Nephron (organoid): ENCODE results near the gene ING3.
A peak's percentile ranks its signal among the peaks of the same experiment; 100 is the strongest.

ENCODE experiments used
- H3K27ac Mint-ChIP-seq, 3 experiments: 2 replicates each; pipeline ENCODE4 v1.8.0; 2020; ENCODE audit warnings: mixed read lengths in 3 of 3, mild to moderate bottlenecking in 2 of 3, moderate library complexity in 1 of 3
- H3K27me3 Mint-ChIP-seq: 2 replicates; pipeline ENCODE4 v1.8.0; 2021; ENCODE audit warnings: low read depth, mild to moderate bottlenecking, moderate library complexity, mixed read lengths
- H3K36me3 Mint-ChIP-seq: 2 replicates; pipeline ENCODE4 v1.8.0; 2020; ENCODE audit warnings: low read depth, mixed read lengths
- H3K4me1 Mint-ChIP-seq: 2 replicates; pipeline ENCODE4 v1.8.0; 2020; ENCODE audit warnings: mixed read lengths
- H3K4me3 Mint-ChIP-seq, 3 experiments: 2 replicates each; pipeline ENCODE4 v1.8.0; 2020; ENCODE audit warnings: mild to moderate bottlenecking in 3 of 3, mixed read lengths in 3 of 3, moderate library complexity in 2 of 3
- H3K9me3 Mint-ChIP-seq: 2 replicates; pipeline ENCODE4 v1.8.0; 2020; ENCODE audit warnings: mixed read lengths
- CTCF ChIP-seq, 3 experiments: fragments of 200-600 bp; sonication (generic); IDR thresholded peaks; one replicate each; pipeline ENCODE4 v1.5.0; 2021; ENCODE audit warnings: antibody characterized with exemption in 3 of 3; ENCODE audit not compliant: unreplicated experiment in 3 of 3

The ING3 gene

GRCh38 chr7:120950539-120951308 lies at the start of gene ING3:
Gene ING3, plus strand, starts transcription at chr7:120950777. Its CDS starts 120 bp downstream, at chr7:120950897.
- no peaks in the 10 kb centered on the region for H3K27me3 Mint-ChIP-seq
- TF ChIP-seq CTCF (IDR thresholded peaks at IDR 0.05; ENCODE audit: unreplicated experiment in 3 of 3) = no peak
- peak within 1 kb of the TSS; percentile 97 to 99 (median 98) for H3K27ac Mint-ChIP-seq
- no peaks in the 10 kb centered on the region for H3K9me3 Mint-ChIP-seq
- H3K4me3 Mint-ChIP-seq = peak within 1 kb of the TSS; percentile 92 to 98 (median 95)
- peaks cover 23% of the 10 kb centered on the region for H3K4me1 Mint-ChIP-seq
- H3K36me3 Mint-ChIP-seq = peaks cover 17% of the 10 kb centered on the region

GRCh38 chr7:120915314-120916105 lies 35.1 kb upstream of the ING3 start:
- H3K27me3 Mint-ChIP-seq = no peaks in the 10 kb centered on the region

GRCh38 chr7:120916121-120916520 lies 34.5 kb upstream of the ING3 start:
- H3K4me1 Mint-ChIP-seq = peaks cover 48% of the 10 kb centered on the region

More at GRCh38 chr7:120915314-120916105, 35.1 kb upstream of the ING3 start:
- H3K27ac Mint-ChIP-seq = peak overlapping the region; percentile 25 to 68 (median 62)
- no peak overlapping the region for H3K4me3 Mint-ChIP-seq
- H3K4me1 Mint-ChIP-seq = peaks cover 41% of the 10 kb centered on the region
- no peak for TF ChIP-seq CTCF (IDR thresholded peaks at IDR 0.05; ENCODE audit: unreplicated experiment in 3 of 3)
- H3K9me3 Mint-ChIP-seq = peaks cover 5% of the 10 kb centered on the region
- H3K36me3 Mint-ChIP-seq = no peaks in the 10 kb centered on the region

GRCh38 chr7:120916538-120916937 lies 34.0 kb upstream of the ING3 start:
- H3K27me3 Mint-ChIP-seq = no peaks in the 10 kb centered on the region
- peak overlapping the region in 2 of 3 experiments; percentile 62 to 68 for H3K27ac Mint-ChIP-seq
- H3K4me1 Mint-ChIP-seq = peaks cover 48% of the 10 kb centered on the region
- H3K4me3 Mint-ChIP-seq = no peak overlapping the region
- peaks cover 5% of the 10 kb centered on the region for H3K9me3 Mint-ChIP-seq
- no peak for TF ChIP-seq CTCF (IDR thresholded peaks at IDR 0.05; ENCODE audit: unreplicated experiment in 3 of 3)
- H3K36me3 Mint-ChIP-seq = no peaks in the 10 kb centered on the region

More at GRCh38 chr7:120916121-120916520, 34.5 kb upstream of the ING3 start:
- Mint-ChIP-seq H3K27ac (peak overlapping the region; percentile 16 to 68 (median 62)), H3K36me3 (no peaks in the 10 kb centered on the region), H3K9me3 (peaks cover 5% of the 10 kb centered on the region), H3K27me3 (no peaks in the 10 kb centered on the region), H3K4me3 (no peak overlapping the region)
- TF ChIP-seq CTCF (IDR thresholded peaks at IDR 0.05; ENCODE audit: unreplicated experiment in 3 of 3) = no peak

GRCh38 chr7:120919466-120919865 lies 31.1 kb upstream of the ING3 start:
- H3K4me1 Mint-ChIP-seq = peaks cover 48% of the 10 kb centered on the region
- peak overlapping the region; percentile 10 to 66 (median 30) for H3K27ac Mint-ChIP-seq
- H3K9me3 Mint-ChIP-seq = no peaks in the 10 kb centered on the region
- no peak overlapping the region for H3K4me3 Mint-ChIP-seq
- no peaks in the 10 kb centered on the region for H3K36me3 Mint-ChIP-seq
- H3K27me3 Mint-ChIP-seq = no peaks in the 10 kb centered on the region
- TF ChIP-seq CTCF (IDR thresholded peaks at IDR 0.05; ENCODE audit: unreplicated experiment in 3 of 3) = no peak
